Loucy (cell line): ENCODE measurements around the gene HERC3.

Source experiments
- H2AFZ ChIP-seq: fragments of 200-600 bp; sonication (generic); 2 replicates; pipeline ENCODE4 v1.6.0; 2016; ENCODE audit warnings: antibody characterized with exemption, mild to moderate bottlenecking, low read length, moderate library complexity
- H3F3A ChIP-seq: fragments of 200-600 bp; 2 replicates; pipeline ENCODE4 v1.6.0; 2016; ENCODE audit warnings: antibody characterized with exemption, low read depth, mild to moderate bottlenecking
- H3K27me3 ChIP-seq: fragments of 200-600 bp; sonication (generic); 2 replicates; pipeline ENCODE4 v1.6.1; 2014; ENCODE audit warnings: low read length, mild to moderate bottlenecking; ENCODE audit not compliant: insufficient read depth, poor library complexity, severe bottlenecking
- H3K36me3 ChIP-seq: fragments of 200-600 bp; sonication (generic); 2 replicates; pipeline ENCODE4 v1.6.1; 2016; ENCODE audit warnings: low read length; ENCODE audit not compliant: insufficient read depth
- H3K4me1 ChIP-seq: fragments of 200-600 bp; sonication (generic); 2 replicates; pipeline ENCODE4 v1.5.1; 2014; ENCODE audit warnings: low read length, mild to moderate bottlenecking; ENCODE audit not compliant: insufficient read depth, poor library complexity, severe bottlenecking
- H3K4me2 ChIP-seq: fragments of 200-600 bp; sonication (generic); 2 replicates; pipeline ENCODE4 v1.6.0; 2014; ENCODE audit warnings: antibody characterized with exemption, low read length, low read depth, mild to moderate bottlenecking; ENCODE audit not compliant: poor library complexity, severe bottlenecking
- H3K4me3 ChIP-seq: fragments of 200-600 bp; sonication (generic); 2 replicates; pipeline ENCODE4 v1.5.1; 2014; ENCODE audit warnings: low read length, mild to moderate bottlenecking, mixed read lengths; ENCODE audit not compliant: poor library complexity, severe bottlenecking
- H3K79me2 ChIP-seq: fragments of 200-600 bp; sonication (generic); 2 replicates; pipeline ENCODE4 v1.6.1; 2014; ENCODE audit warnings: low read length; ENCODE audit not compliant: insufficient read depth
- H3K9ac ChIP-seq: fragments of 200-600 bp; sonication (generic); 2 replicates; pipeline ENCODE4 v1.6.0; 2014; ENCODE audit warnings: mild to moderate bottlenecking, low read depth, low read length, moderate library complexity; ENCODE audit not compliant: poor library complexity, severe bottlenecking
- H3K9me2 ChIP-seq: fragments of 200-600 bp; sonication (generic); replicated peaks from 2 replicates; pipeline ENCODE4 v1.6.1; 2016; ENCODE audit warnings: low read depth, low read length, mixed read lengths
- H3K9me3 ChIP-seq: fragments of 200-600 bp; sonication (generic); 2 replicates; pipeline ENCODE4 v1.6.1; 2014; ENCODE audit warnings: mild to moderate bottlenecking, antibody characterized with exemption, low read length, low read depth; ENCODE audit not compliant: insufficient read depth
- H4K20me1 ChIP-seq: fragments of 200-600 bp; sonication (generic); 2 replicates; pipeline ENCODE4 v1.6.0; 2014; ENCODE audit warnings: antibody characterized with exemption, low read length, mild to moderate bottlenecking; ENCODE audit not compliant: insufficient read depth, poor library complexity, severe bottlenecking
- CTCF ChIP-seq: fragments of 200-600 bp; sonication (generic); conservative IDR thresholded peaks from 2 replicates; pipeline ENCODE4 v1.5.1; 2014; ENCODE audit warnings: mild to moderate bottlenecking, antibody characterized with exemption, low read length
- EZH2phosphoT487 ChIP-seq: fragments of 200-600 bp; IDR thresholded peaks from 2 replicates; pipeline ENCODE4 v1.6.1; 2018; ENCODE audit warnings: antibody characterized with exemption, mild to moderate bottlenecking, moderate library complexity, borderline replicate concordance

HERC3 gene

DNA sequence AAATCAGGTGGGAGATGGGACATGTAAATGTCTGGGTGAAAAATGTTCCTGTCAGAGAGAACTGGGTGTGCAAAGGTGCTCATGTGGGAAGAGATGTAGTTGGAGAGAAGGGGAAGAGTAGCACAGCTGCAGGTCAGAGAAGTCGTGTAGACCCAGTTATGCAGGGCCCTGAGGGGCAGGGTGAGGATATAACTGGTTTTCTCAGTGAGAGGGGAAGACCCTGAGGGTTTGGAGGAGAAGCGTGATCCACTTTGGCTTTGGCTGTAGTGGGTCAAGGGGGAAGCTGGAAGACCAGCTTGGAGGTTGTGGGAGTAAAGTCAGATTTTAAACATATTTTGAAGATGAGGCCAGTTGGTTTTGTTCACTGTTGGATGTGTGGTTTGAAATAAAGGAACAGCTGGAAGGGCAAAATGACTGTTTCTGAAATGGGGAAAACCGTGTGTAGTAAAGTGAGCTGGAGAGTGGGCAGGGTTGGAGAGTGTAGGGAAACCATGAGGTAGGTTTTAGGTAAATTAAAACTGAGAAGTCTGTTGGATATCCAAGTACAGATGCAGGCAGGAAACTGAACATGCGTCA is 61.2 kb downstream of the HERC3 start:
- H3K9ac ChIP-seq, result no peak overlapping the region
- no peak overlapping the region for H2AFZ ChIP-seq
- no peaks in the 10 kb centered on the region for H3K79me2 ChIP-seq
- peaks cover 4% of the 10 kb centered on the region for H3K4me1 ChIP-seq
- no peak overlapping the region for H3K4me2 ChIP-seq
- H3F3A ChIP-seq, result no peaks in the 10 kb centered on the region
- H3K27me3 ChIP-seq, result no peaks in the 10 kb centered on the region
- H4K20me1 ChIP-seq, result no peaks in the 10 kb centered on the region
- TF ChIP-seq EZH2phosphoT487 (no peak), CTCF (no peak)
- no peak overlapping the region for H3K4me3 ChIP-seq
- H3K9me2 ChIP-seq, result no peaks in the 10 kb centered on the region
- H3K36me3 ChIP-seq, result peaks cover 45% of the 10 kb centered on the region; the same call in 1 of the 2 replicates
- H3K9me3 ChIP-seq, result no peaks in the 10 kb centered on the region

- H3K9ac ChIP-seq, result no peak overlapping the region
- no peaks in the 10 kb centered on the region for H3K79me2 ChIP-seq
- H2AFZ ChIP-seq, result no peak overlapping the region
- no peaks in the 10 kb centered on the region for H4K20me1 ChIP-seq
- H3K4me3 ChIP-seq, result no peak overlapping the region
- no peak overlapping the region for H3K4me2 ChIP-seq
- no peaks in the 10 kb centered on the region for H3K27me3 ChIP-seq
- H3F3A ChIP-seq, result no peaks in the 10 kb centered on the region
- no peak for TF ChIP-seq EZH2phosphoT487
- TF ChIP-seq CTCF, result no peak
- no peaks in the 10 kb centered on the region for H3K9me3 ChIP-seq
- no peaks in the 10 kb centered on the region for H3K4me1 ChIP-seq
- H3K9me2 ChIP-seq, result no peaks in the 10 kb centered on the region
- H3K36me3 ChIP-seq, result peaks cover 45% of the 10 kb centered on the region; the same call in 1 of the 2 replicates
Measured at GRCh38 chr4:88655226-88655625, 62.9 kb downstream of the HERC3 start.

GRCh38 chr4:88659055-88659889 is 67.0 kb downstream of the HERC3 start:
- Histone ChIP-seq H3K9ac (no peak overlapping the region), H3K9me3 (no peaks in the 10 kb centered on the region), H4K20me1 (no peaks in the 10 kb centered on the region), H2AFZ (no peak overlapping the region), H3K36me3 (peaks cover 28% of the 10 kb centered on the region; the same call in 1 of the 2 replicates), H3K4me3 (no peak overlapping the region), H3F3A (no peaks in the 10 kb centered on the region), H3K4me2 (no peak overlapping the region), H3K9me2 (no peaks in the 10 kb centered on the region), H3K27me3 (no peaks in the 10 kb centered on the region), H3K4me1 (no peaks in the 10 kb centered on the region), H3K79me2 (no peaks in the 10 kb centered on the region)
- TF ChIP-seq CTCF (peak; percentile 89), EZH2phosphoT487 (no peak)
